Measurements from ENCODE around the gene RGL2.

- peak; percentile 33 to 65 for TF ChIP-seq CTCF (conservative IDR thresholded peaks at IDR 0.05 in 1 of 2, IDR thresholded peaks at IDR 0.05 in 1 of 2; ENCODE audit: extremely low read depth in 1 of 2, insufficient read depth in 1 of 2, low read depth in 1 of 2, low read length in 2 of 2)
- no peak for TF ChIP-seq EZH2 (IDR thresholded peaks at IDR 0.05; ENCODE audit: borderline replicate concordance, low read length)
Observed at GRCh38 chr6:33344701-33345697, 46.3 kb upstream of the RGL2 start.

Data from mammary epithelial cell (primary cell).